ENCODE measurements around the gene MCOLN1. TPM values are rescaled to one million over a fixed set of nuclear protein-coding genes. Genes with fewer than 3 reads are reported as not detected.
A peak's percentile ranks its signal among the peaks of the same experiment; 100 is the strongest.

Gene MCOLN1
- polyA plus RNA-seq, 4 donors = 13.1 to 22.4 (median 17.7) TPM

GRCh38 chr19:7540761-7541474, 18.5 kb downstream of the MCOLN1 start:
- DNase-seq (ENCODE audit: low read depth in 4 of 4, low spot score in 3 of 4) = no peak

GRCh38 chr19:7541475-7541824, 19.0 kb downstream of the MCOLN1 start:
- no peak for DNase-seq (ENCODE audit: low read depth in 4 of 4, low spot score in 3 of 4)

GRCh38 chr19:7541828-7542443, 19.5 kb downstream of the MCOLN1 start:
- no peak for DNase-seq (ENCODE audit: low read depth in 4 of 4, low spot score in 3 of 4)

GRCh38 chr19:7542556-7543348, 20.3 kb downstream of the MCOLN1 start:
- DNase-seq (ENCODE audit: low read depth in 4 of 4, low spot score in 3 of 4) = no peak

- no peak for DNase-seq (ENCODE audit: low read depth in 4 of 4, low spot score in 3 of 4)
Observed at GRCh38 chr19:7544626-7545025, 22.2 kb downstream of the MCOLN1 start.

- DNase-seq (ENCODE audit: low read depth in 4 of 4, low spot score in 3 of 4) = no peak
Observed at GRCh38 chr19:7545300-7545699, 22.9 kb downstream of the MCOLN1 start.

- no peak for DNase-seq (ENCODE audit: low read depth in 4 of 4, low spot score in 3 of 4)
Observed at GRCh38 chr19:7545904-7546303, 23.5 kb downstream of the MCOLN1 start.

GRCh38 chr19:7547159-7547558, 24.7 kb downstream of the MCOLN1 start:
- DNase-seq (ENCODE audit: low read depth in 4 of 4, low spot score in 3 of 4) = no peak

- no peak for DNase-seq (ENCODE audit: low read depth in 4 of 4, low spot score in 3 of 4)
Observed at GRCh38 chr19:7549429-7550148, 27.2 kb downstream of the MCOLN1 start.

GRCh38 chr19:7550169-7550770, 27.8 kb downstream of the MCOLN1 start:
- no peak for DNase-seq (ENCODE audit: low read depth in 4 of 4, low spot score in 3 of 4)

GRCh38 chr19:7550987-7551761, 28.8 kb downstream of the MCOLN1 start:
- peak; percentile 80 to 91 (median 85) for DNase-seq (ENCODE audit: low read depth in 4 of 4, low spot score in 3 of 4)

- no peak for DNase-seq (ENCODE audit: low read depth in 4 of 4, low spot score in 3 of 4)
Observed at GRCh38 chr19:7552781-7553180, 30.4 kb downstream of the MCOLN1 start.

- no peak for DNase-seq (ENCODE audit: low read depth in 4 of 4, low spot score in 3 of 4)
Observed at GRCh38 chr19:7554565-7554964, 32.1 kb downstream of the MCOLN1 start.

- DNase-seq (ENCODE audit: low read depth in 4 of 4, low spot score in 3 of 4) = no peak
Observed at GRCh38 chr19:7554990-7555864, 32.8 kb downstream of the MCOLN1 start.

- DNase-seq (ENCODE audit: low read depth in 4 of 4, low spot score in 3 of 4) = no peak
Observed at GRCh38 chr19:7556696-7557315, 34.4 kb downstream of the MCOLN1 start.

- no peak for DNase-seq (ENCODE audit: low read depth in 4 of 4, low spot score in 3 of 4)
Observed at GRCh38 chr19:7558667-7559066, 36.2 kb downstream of the MCOLN1 start.

GRCh38 chr19:7559102-7559501, 36.7 kb downstream of the MCOLN1 start:
- no peak for DNase-seq (ENCODE audit: low read depth in 4 of 4, low spot score in 3 of 4)

GRCh38 chr19:7560255-7560654, 37.8 kb downstream of the MCOLN1 start:
- no peak for DNase-seq (ENCODE audit: low read depth in 4 of 4, low spot score in 3 of 4)
